Myocyte (in vitro differentiated cells): ENCODE measurements around the gene LRRC51. TPM values are rescaled to one million over a fixed set of nuclear protein-coding genes. Genes with fewer than 3 reads are reported as not detected.
A peak's percentile ranks its signal among the peaks of the same experiment; 100 is the strongest.
"Not testable (repeated sequence)": the region's sequence is repeated elsewhere in the genome, so short reads cannot be mapped to it uniquely, and the experiment has no call there.

Experiments
- DNase-seq: peaks from one replicate; pipeline ENCODE4 v3.0.0-alpha.2; 2012; ENCODE audit warnings: low read depth
- microRNA-seq: library from miRNA; unstranded; fragments of <30 nt; microRNA quantifications from one replicate; pipeline ENCODE4, GENCODE V29; 2016
- total RNA-seq: library from RNA; depleted of rRNA; stranded (reverse); fragments of >200 nt; gene quantifications from 2 replicates; pipeline ENCODE4 v1.2.3, GENCODE V29; 2014

Gene LRRC51
- total RNA-seq, 1 donor from 2014 or later: 2.7 TPM

GRCh38 chr11:72138821-72139390 lies 58.3 kb downstream of the LRRC51 start:
- DNase-seq: no peak

DNA sequence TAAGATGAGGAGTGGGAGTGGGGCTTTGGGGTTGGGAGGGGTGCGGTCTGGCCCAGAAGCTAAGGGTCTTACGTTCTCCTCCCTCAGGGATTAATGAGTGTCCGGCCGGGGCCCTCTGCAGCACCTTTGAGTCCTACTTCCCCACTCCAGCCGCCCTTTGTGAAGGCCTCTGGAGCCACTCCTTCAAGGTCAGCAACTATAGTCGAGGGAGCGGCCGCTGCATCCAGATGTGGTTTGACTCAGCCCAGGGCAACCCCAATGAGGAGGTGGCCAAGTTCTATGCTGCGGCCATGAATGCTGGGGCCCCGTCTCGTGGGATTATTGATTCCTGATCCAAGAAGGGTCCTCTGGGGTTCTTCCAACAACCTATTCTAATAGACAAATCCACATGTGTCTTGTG lies 58.9 kb downstream of the LRRC51 start:
- no peak for DNase-seq

- no peak for DNase-seq
Observed at GRCh38 chr11:72140661-72141060, 60.0 kb downstream of the LRRC51 start.

DNA sequence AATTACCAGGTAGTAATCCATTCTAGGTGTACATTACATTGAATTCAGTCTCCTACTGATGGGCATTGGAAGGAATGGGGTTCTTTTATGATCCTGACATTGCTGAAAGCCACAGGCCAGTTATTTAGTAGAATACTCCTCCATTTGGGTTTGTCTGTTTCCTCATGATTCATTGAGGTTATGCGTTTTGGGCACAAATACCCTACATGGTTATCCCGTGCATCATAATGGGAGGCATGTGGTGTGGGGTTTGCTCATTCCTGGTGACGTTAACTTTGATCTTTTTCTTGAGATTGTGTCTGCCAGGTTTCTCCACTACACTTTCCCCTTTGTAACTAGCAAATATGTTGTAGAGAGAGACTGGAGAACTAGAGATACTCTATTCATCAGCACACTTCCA lies 60.4 kb downstream of the LRRC51 start:
- DNase-seq: peak; percentile 52

DNA sequence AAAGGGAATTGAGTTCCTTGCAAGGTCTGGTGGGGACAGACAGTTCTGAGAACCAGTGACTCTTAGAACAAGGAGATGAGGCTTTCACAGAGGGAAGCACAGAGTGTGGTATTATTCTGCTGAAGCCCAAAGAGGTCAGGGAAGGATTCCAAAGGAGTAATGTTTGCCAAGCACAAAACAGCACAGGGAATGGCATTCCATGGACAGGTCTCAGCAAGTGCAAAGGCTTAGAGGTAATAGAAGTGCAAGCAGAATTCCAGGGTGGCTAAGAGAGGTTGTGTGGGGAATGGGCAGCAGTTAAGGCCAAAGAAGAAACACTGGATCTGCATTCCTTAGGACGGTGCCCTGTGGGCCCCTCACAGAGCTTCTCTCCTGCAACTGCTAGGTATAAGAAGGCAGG lies 61.4 kb downstream of the LRRC51 start:
- DNase-seq: not testable (repeated sequence)

- not testable (repeated sequence) for DNase-seq
Observed at GRCh38 chr11:72142543-72142942, 61.9 kb downstream of the LRRC51 start.

- DNase-seq: no peak
Observed at GRCh38 chr11:72144807-72145565, 64.3 kb downstream of the LRRC51 start.

Small RNA genes within 50 kb of the gene (microRNA-seq; reads per million reads assigned to microRNA genes)
- gene MIR3165: not detected

Other genes with a start within 250 kb of the LRRC51 start
- gene DEFB108B, start 247.7 kb upstream of the LRRC51 start, total RNA-seq: not detected in 2 replicates
- gene DEFB131B, start 202.4 kb upstream of the LRRC51 start, total RNA-seq: not detected in 2 replicates
- gene XNDC1N, start 152.3 kb upstream of the LRRC51 start, total RNA-seq: 2.7 and 3.0 TPM in 2 replicates
- 45.3 and 54.3 TPM in 2 replicates for gene RNF121, start 151.8 kb upstream of the LRRC51 start, total RNA-seq
- gene IL18BP, start 81.9 kb upstream of the LRRC51 start, total RNA-seq: 2.4 and 4.1 TPM in 2 replicates
- 177 and 218 TPM in 2 replicates for gene NUMA1, start 308 bp upstream of the LRRC51 start, total RNA-seq
- gene LAMTOR1, start 22.4 kb downstream of the LRRC51 start, total RNA-seq: 111 and 118 TPM in 2 replicates
- gene TOMT, start 25.1 kb downstream of the LRRC51 start, total RNA-seq: not detected in 2 replicates
- 23.1 and 25.3 TPM in 2 replicates for gene ANAPC15, start 31.8 kb downstream of the LRRC51 start, total RNA-seq
- gene FOLR3, start 54.9 kb downstream of the LRRC51 start, total RNA-seq: not detected in 2 replicates
- gene FOLR1, start 111.3 kb downstream of the LRRC51 start, total RNA-seq: 34.8 and 39.0 TPM in 2 replicates
- not detected in 2 replicates for gene FOLR2, start 135.9 kb downstream of the LRRC51 start, total RNA-seq
- 490 and 646 TPM in 2 replicates for gene INPPL1, start 143.9 kb downstream of the LRRC51 start, total RNA-seq
- not detected in 2 replicates for gene PHOX2A, start 163.3 kb downstream of the LRRC51 start, total RNA-seq